ENCODE measurements around the gene NUS1. TPM values are rescaled to one million over a fixed set of nuclear protein-coding genes. Genes with fewer than 3 reads are reported as not detected.
A peak's percentile ranks its signal among the peaks of the same experiment; 100 is the strongest.

Gene NUS1
- total and polyA plus RNA-seq, 2 experiments from 2014 or later = 34.6 to 69.0 TPM

- peak overlapping the region; percentile 98 for H3K4me3 ChIP-seq
- H3K27me3 ChIP-seq (ENCODE audit: insufficient read depth) = no peaks in the 10 kb centered on the region
- no peaks in the 10 kb centered on the region for H3K27me3 Mint-ChIP-seq (ENCODE audit: insufficient read depth, low read depth, poor library complexity)
- peaks cover 54% of the 10 kb centered on the region for H4K20me1 ChIP-seq (replicated peaks; ENCODE audit: insufficient read depth)
- peak overlapping the region; percentile 16 for H3K27ac Mint-ChIP-seq
- H3K27ac ChIP-seq (ENCODE audit: low read depth) = no peak overlapping the region
- H3K9me2 ChIP-seq (ENCODE audit: insufficient read depth) = no peaks in the 10 kb centered on the region
- ATAC-seq = no peak
- H3K36me3 ChIP-seq (ENCODE audit: insufficient read depth) = no peaks in the 10 kb centered on the region
- peak overlapping the region; percentile 87 for H3K4me2 ChIP-seq
- H3K4me1 Mint-ChIP-seq = peaks cover 36% of the 10 kb centered on the region
- peak overlapping the region; percentile 82 for H3K4me3 Mint-ChIP-seq
- H3K9me3 Mint-ChIP-seq = peaks cover 3% of the 10 kb centered on the region; the same call in 1 of the 3 replicates
- H3K4me1 ChIP-seq (ENCODE audit: insufficient read depth) = peaks cover 21% of the 10 kb centered on the region
- H2AFZ ChIP-seq = no peak overlapping the region
- peaks cover 8% of the 10 kb centered on the region for H3K36me3 Mint-ChIP-seq (ENCODE audit: low read depth)
- no peak for TF ChIP-seq ZNF114 (CRISPR knock-in tag; IDR thresholded peaks at IDR 0.05)
- no peak for TF ChIP-seq REST (IDR thresholded peaks at IDR 0.05; ENCODE audit: unreplicated experiment)
- no peak for TF ChIP-seq POLR2AphosphoS5 (IDR thresholded peaks at IDR 0.05; ENCODE audit: low read depth)
- no peak for TF ChIP-seq ZNF331 (CRISPR knock-in tag; IDR thresholded peaks at IDR 0.05; ENCODE audit: low read depth)
- TF ChIP-seq, protein P1, sequence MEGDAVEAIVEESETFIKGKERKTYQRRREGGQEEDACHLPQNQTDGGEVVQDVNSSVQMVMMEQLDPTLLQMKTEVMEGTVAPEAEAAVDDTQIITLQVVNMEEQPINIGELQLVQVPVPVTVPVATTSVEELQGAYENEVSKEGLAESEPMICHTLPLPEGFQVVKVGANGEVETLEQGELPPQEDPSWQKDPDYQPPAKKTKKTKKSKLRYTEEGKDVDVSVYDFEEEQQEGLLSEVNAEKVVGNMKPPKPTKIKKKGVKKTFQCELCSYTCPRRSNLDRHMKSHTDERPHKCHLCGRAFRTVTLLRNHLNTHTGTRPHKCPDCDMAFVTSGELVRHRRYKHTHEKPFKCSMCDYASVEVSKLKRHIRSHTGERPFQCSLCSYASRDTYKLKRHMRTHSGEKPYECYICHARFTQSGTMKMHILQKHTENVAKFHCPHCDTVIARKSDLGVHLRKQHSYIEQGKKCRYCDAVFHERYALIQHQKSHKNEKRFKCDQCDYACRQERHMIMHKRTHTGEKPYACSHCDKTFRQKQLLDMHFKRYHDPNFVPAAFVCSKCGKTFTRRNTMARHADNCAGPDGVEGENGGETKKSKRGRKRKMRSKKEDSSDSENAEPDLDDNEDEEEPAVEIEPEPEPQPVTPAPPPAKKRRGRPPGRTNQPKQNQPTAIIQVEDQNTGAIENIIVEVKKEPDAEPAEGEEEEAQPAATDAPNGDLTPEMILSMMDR (conservative IDR thresholded peaks at IDR 0.05; ENCODE audit: low read depth in 2 of 2) = no peak
- no peak for TF ChIP-seq CREB1 (CRISPR knock-in tag; IDR thresholded peaks at IDR 0.05; ENCODE audit: low read depth)
- no peak for TF ChIP-seq JUNB (IDR thresholded peaks at IDR 0.05; ENCODE audit: unreplicated experiment)
- TF ChIP-seq STAT1 (IDR thresholded peaks at IDR 0.05; ENCODE audit: unreplicated experiment) = no peak
- no peak for TF ChIP-seq EZH2 (IDR thresholded peaks at IDR 0.05; ENCODE audit: low read depth, unreplicated experiment)
- TF ChIP-seq NANOG (IDR thresholded peaks at IDR 0.05; ENCODE audit: borderline replicate concordance) = no peak
- no peak for TF ChIP-seq ETS1 (IDR thresholded peaks at IDR 0.05)
- TF ChIP-seq EZH2phosphoT487 (IDR thresholded peaks at IDR 0.05; ENCODE audit: unreplicated experiment) = no peak
- TF ChIP-seq, protein P2, sequence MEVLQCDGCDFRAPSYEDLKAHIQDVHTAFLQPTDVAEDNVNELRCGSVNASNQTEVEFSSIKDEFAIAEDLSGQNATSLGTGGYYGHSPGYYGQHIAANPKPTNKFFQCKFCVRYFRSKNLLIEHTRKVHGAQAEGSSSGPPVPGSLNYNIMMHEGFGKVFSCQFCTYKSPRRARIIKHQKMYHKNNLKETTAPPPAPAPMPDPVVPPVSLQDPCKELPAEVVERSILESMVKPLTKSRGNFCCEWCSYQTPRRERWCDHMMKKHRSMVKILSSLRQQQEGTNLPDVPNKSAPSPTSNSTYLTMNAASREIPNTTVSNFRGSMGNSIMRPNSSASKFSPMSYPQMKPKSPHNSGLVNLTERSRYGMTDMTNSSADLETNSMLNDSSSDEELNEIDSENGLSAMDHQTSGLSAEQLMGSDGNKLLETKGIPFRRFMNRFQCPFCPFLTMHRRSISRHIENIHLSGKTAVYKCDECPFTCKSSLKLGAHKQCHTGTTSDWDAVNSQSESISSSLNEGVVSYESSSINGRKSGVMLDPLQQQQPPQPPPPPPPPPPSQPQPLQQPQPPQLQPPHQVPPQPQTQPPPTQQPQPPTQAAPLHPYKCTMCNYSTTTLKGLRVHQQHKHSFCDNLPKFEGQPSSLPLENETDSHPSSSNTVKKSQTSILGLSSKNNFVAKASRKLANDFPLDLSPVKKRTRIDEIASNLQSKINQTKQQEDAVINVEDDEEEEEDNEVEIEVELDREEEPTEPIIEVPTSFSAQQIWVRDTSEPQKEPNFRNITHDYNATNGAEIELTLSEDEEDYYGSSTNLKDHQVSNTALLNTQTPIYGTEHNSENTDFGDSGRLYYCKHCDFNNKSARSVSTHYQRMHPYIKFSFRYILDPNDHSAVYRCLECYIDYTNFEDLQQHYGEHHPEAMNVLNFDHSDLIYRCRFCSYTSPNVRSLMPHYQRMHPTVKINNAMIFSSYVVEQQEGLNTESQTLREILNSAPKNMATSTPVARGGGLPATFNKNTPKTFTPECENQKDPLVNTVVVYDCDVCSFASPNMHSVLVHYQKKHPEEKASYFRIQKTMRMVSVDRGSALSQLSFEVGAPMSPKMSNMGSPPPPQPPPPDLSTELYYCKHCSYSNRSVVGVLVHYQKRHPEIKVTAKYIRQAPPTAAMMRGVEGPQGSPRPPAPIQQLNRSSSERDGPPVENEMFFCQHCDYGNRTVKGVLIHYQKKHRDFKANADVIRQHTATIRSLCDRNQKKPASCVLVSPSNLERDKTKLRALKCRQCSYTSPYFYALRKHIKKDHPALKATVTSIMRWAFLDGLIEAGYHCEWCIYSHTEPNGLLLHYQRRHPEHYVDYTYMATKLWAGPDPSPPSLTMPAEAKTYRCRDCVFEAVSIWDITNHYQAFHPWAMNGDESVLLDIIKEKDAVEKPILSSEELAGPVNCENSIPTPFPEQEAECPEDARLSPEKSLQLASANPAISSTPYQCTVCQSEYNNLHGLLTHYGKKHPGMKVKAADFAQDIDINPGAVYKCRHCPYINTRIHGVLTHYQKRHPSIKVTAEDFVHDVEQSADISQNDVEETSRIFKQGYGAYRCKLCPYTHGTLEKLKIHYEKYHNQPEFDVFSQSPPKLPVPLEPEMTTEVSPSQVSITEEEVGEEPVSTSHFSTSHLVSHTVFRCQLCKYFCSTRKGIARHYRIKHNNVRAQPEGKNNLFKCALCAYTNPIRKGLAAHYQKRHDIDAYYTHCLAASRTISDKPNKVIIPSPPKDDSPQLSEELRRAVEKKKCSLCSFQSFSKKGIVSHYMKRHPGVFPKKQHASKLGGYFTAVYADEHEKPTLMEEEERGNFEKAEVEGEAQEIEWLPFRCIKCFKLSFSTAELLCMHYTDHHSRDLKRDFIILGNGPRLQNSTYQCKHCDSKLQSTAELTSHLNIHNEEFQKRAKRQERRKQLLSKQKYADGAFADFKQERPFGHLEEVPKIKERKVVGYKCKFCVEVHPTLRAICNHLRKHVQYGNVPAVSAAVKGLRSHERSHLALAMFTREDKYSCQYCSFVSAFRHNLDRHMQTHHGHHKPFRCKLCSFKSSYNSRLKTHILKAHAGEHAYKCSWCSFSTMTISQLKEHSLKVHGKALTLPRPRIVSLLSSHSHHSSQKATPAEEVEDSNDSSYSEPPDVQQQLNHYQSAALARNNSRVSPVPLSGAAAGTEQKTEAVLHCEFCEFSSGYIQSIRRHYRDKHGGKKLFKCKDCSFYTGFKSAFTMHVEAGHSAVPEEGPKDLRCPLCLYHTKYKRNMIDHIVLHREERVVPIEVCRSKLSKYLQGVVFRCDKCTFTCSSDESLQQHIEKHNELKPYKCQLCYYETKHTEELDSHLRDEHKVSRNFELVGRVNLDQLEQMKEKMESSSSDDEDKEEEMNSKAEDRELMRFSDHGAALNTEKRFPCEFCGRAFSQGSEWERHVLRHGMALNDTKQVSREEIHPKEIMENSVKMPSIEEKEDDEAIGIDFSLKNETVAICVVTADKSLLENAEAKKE (CRISPR knock-in tag; IDR thresholded peaks at IDR 0.05) = no peak
- H3F3A ChIP-seq (replicated peaks; ENCODE audit: low read depth) = no peaks in the 10 kb centered on the region
- DNase-seq (ENCODE audit: low spot score) = peak; percentile 11
- peaks cover 60% of the 10 kb centered on the region for H3K79me2 ChIP-seq (replicated peaks; ENCODE audit: insufficient read depth)
Measured at GRCh38 chr6:117676577-117677218, 1.4 kb downstream of the NUS1 start.
